PC-3 (cell line): ENCODE data around the gene GDF2. TPM values are rescaled to one million over a fixed set of nuclear protein-coding genes. Genes with fewer than 3 reads are reported as not detected.

Experiments used
- ATAC-seq: fragments of 200-7000 bp; cut with Tn5 transposase; 2 replicates; pipeline ENCODE4 v1.9.1; 2020; ENCODE audit warnings: mild to moderate bottlenecking, moderate library complexity
- BruUV-seq: library from RNA; stranded (reverse); fragments of 400-500 nt; replicated peaks from 2 replicates; lab custom pipeline; 2021; lab: Mats Ljungman, UMichigan
- CTCF ChIA-PET: fragments of 300-600 bp; sonication (Branson Sonifier 250); formaldehyde crosslinking; loops from one replicate; lab custom pipeline; 2022; ENCODE audit warnings: antibody characterized with exemption; lab: Charles Lee
- POLR2A ChIA-PET: fragments of 300-600 bp; sonication (Branson Sonifier 250); formaldehyde crosslinking; loops from one replicate; lab custom pipeline; 2022; ENCODE audit warnings: antibody characterized with exemption; ENCODE audit not compliant: unreplicated experiment; lab: Charles Lee
- DNase-seq: peaks from one replicate; pipeline ENCODE4 v3.0.0-alpha.2; 2015
- H2AFZ ChIP-seq: fragments of 300-600 bp; sonication (generic); 2 replicates; pipeline ENCODE4 v1.6.0; 2016; ENCODE audit warnings: antibody characterized with exemption, low read length
- H3F3A ChIP-seq: fragments of 300-600 bp; sonication (generic); one replicate; pipeline ENCODE4 v1.6.0; 2017; ENCODE audit warnings: antibody characterized with exemption, low read length, control low read depth, mild to moderate bottlenecking; ENCODE audit not compliant: unreplicated experiment
- H3K27ac ChIP-seq: fragments of 300-600 bp; sonication (generic); 2 replicates; pipeline ENCODE4 v1.5.1; 2016; ENCODE audit warnings: mild to moderate bottlenecking, low read length
- H3K27me3 ChIP-seq: fragments of 300-600 bp; sonication (generic); 2 replicates; pipeline ENCODE4 v1.6.1; 2016; ENCODE audit warnings: low read length, mixed read lengths
- H3K36me3 ChIP-seq: fragments of 300-600 bp; sonication (generic); 2 replicates; pipeline ENCODE4 v1.6.1; 2016; ENCODE audit warnings: low read depth, mixed run types, low read length, mixed read lengths
- H3K4me1 ChIP-seq: fragments of 300-600 bp; sonication (generic); 2 replicates; pipeline ENCODE4 v1.5.1; 2016; ENCODE audit warnings: low read length; ENCODE audit not compliant: insufficient read depth
- H3K4me2 ChIP-seq: fragments of 300-600 bp; sonication (generic); 2 replicates; pipeline ENCODE4 v1.6.0; 2016; ENCODE audit warnings: low read length
- H3K4me3 ChIP-seq: fragments of 300-600 bp; sonication (generic); 2 replicates; pipeline ENCODE4 v1.5.1; 2016; ENCODE audit warnings: mild to moderate bottlenecking, low read length, mixed read lengths
- H3K79me2 ChIP-seq: fragments of 300-600 bp; sonication (generic); 2 replicates; pipeline ENCODE4 v1.6.1; 2017; ENCODE audit warnings: low read length, mixed read lengths
- H3K9ac ChIP-seq: fragments of 300-600 bp; sonication (generic); 2 replicates; pipeline ENCODE4 v1.6.0; 2016; ENCODE audit warnings: mild to moderate bottlenecking, low read length
- H3K9me2 ChIP-seq: fragments of 300-600 bp; sonication (generic); replicated peaks from 2 replicates; pipeline ENCODE4 v1.6.1; 2016; ENCODE audit warnings: mixed run types, low read length, mixed read lengths
- H3K9me3 ChIP-seq: fragments of 300-600 bp; sonication (generic); 2 replicates; pipeline ENCODE4 v1.6.1; 2016; ENCODE audit warnings: low read length, mixed read lengths
- H4K20me1 ChIP-seq: fragments of 300-600 bp; sonication (generic); 2 replicates; pipeline ENCODE4 v1.6.1; 2016; ENCODE audit warnings: low read length, mixed read lengths
- EZH2 ChIP-seq: fragments of 300-600 bp; sonication (generic); IDR thresholded peaks from one replicate; pipeline ENCODE4 v1.6.1; 2017; ENCODE audit warnings: antibody characterized with exemption, mild to moderate bottlenecking, low read length; ENCODE audit not compliant: unreplicated experiment
- EZH2phosphoT487 ChIP-seq: fragments of 300-600 bp; sonication (generic); IDR thresholded peaks from 2 replicates; pipeline ENCODE4 v1.6.1; 2018; ENCODE audit warnings: mild to moderate bottlenecking, antibody characterized with exemption, low read length, borderline replicate concordance
- intact Hi-C: fragments of 100-400 bp; cut with micrococcal nuclease; formaldehyde crosslinking; loops from 2 replicates; pipeline ENCODE4 v1.9.0; 2023
- total RNA-seq: library from RNA; depleted of rRNA; stranded (reverse); fragments of >200 nt; gene quantifications from 2 replicates; pipeline ENCODE4 v1.2.3, GENCODE V29; 2014
- TF ChIP-seq, protein P1 (sequence below): fragments of 300-600 bp; sonication (generic); conservative IDR thresholded peaks from 2 replicates; pipeline ENCODE4 v1.5.1; 2017; ENCODE audit warnings: antibody characterized with exemption, low read depth, mild to moderate bottlenecking, low read length

Gene GDF2
- total RNA-seq, 1 experiment from 2014 or later, result not detected

GRCh38 chr10:47276576-47277351 is 45.5 kb upstream of the GDF2 start:
- Histone ChIP-seq H3K4me2 (no peak overlapping the region), H2AFZ (no peak overlapping the region), H3K36me3 (no peaks in the 10 kb centered on the region), H4K20me1 (no peaks in the 10 kb centered on the region), H3K9me2 (no peaks in the 10 kb centered on the region), H3K9ac (no peak overlapping the region), H3K79me2 (no peaks in the 10 kb centered on the region), H3K27ac (no peak overlapping the region), H3K4me1 (no peaks in the 10 kb centered on the region), H3K9me3 (no peaks in the 10 kb centered on the region), H3F3A (no peaks in the 10 kb centered on the region), H3K4me3 (no peak overlapping the region), H3K27me3 (peaks cover 10% of the 10 kb centered on the region)
- no TSS peak for BruUV-seq
- DNase-seq (no peak), ATAC-seq (no peak)
- POLR2A ChIA-PET, result no interaction called here
- intact Hi-C loops, result no loop called here
- TF ChIP-seq EZH2 (no peak), EZH2phosphoT487 (no peak)
- TF ChIP-seq, protein P1, sequence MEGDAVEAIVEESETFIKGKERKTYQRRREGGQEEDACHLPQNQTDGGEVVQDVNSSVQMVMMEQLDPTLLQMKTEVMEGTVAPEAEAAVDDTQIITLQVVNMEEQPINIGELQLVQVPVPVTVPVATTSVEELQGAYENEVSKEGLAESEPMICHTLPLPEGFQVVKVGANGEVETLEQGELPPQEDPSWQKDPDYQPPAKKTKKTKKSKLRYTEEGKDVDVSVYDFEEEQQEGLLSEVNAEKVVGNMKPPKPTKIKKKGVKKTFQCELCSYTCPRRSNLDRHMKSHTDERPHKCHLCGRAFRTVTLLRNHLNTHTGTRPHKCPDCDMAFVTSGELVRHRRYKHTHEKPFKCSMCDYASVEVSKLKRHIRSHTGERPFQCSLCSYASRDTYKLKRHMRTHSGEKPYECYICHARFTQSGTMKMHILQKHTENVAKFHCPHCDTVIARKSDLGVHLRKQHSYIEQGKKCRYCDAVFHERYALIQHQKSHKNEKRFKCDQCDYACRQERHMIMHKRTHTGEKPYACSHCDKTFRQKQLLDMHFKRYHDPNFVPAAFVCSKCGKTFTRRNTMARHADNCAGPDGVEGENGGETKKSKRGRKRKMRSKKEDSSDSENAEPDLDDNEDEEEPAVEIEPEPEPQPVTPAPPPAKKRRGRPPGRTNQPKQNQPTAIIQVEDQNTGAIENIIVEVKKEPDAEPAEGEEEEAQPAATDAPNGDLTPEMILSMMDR, result no peak
- CTCF ChIA-PET, result no interaction called here

GRCh38 chr10:47277352-47278151 is 44.7 kb upstream of the GDF2 start:
- ATAC-seq, result no peak
- Histone ChIP-seq H4K20me1 (no peaks in the 10 kb centered on the region), H3K9ac (no peak overlapping the region), H3K9me2 (no peaks in the 10 kb centered on the region), H3K4me1 (no peaks in the 10 kb centered on the region), H3K9me3 (no peaks in the 10 kb centered on the region), H3K27ac (no peak overlapping the region), H3K36me3 (no peaks in the 10 kb centered on the region), H3F3A (no peaks in the 10 kb centered on the region), H3K4me3 (no peak overlapping the region), H3K79me2 (no peaks in the 10 kb centered on the region), H3K27me3 (peaks cover 12% of the 10 kb centered on the region), H3K4me2 (no peak overlapping the region), H2AFZ (no peak overlapping the region)
- TF ChIP-seq EZH2 (no peak), EZH2phosphoT487 (no peak)
- TF ChIP-seq, protein P1, result no peak
- no TSS peak for BruUV-seq
- ChIA-PET CTCF (no interaction called here), POLR2A (no interaction called here)
- intact Hi-C loops, result no loop called here
- DNase-seq, result peak; percentile 4

- Histone ChIP-seq H4K20me1 (no peaks in the 10 kb centered on the region), H3K9ac (no peak overlapping the region), H3K4me1 (no peaks in the 10 kb centered on the region), H3F3A (no peaks in the 10 kb centered on the region), H3K4me3 (no peak overlapping the region), H3K27ac (no peak overlapping the region), H3K9me3 (no peaks in the 10 kb centered on the region), H3K4me2 (no peak overlapping the region), H2AFZ (no peak overlapping the region), H3K9me2 (no peaks in the 10 kb centered on the region), H3K79me2 (no peaks in the 10 kb centered on the region), H3K36me3 (no peaks in the 10 kb centered on the region), H3K27me3 (peaks cover 12% of the 10 kb centered on the region)
- intact Hi-C loops, result no loop called here
- DNase-seq, result no peak
- TF ChIP-seq EZH2phosphoT487, result no peak
- no peak for TF ChIP-seq EZH2
- TF ChIP-seq, protein P1, result no peak
- POLR2A ChIA-PET, result no interaction called here
- BruUV-seq, result no TSS peak
- no peak for ATAC-seq
- CTCF ChIA-PET, result no interaction called here
Measured at GRCh38 chr10:47278152-47278473, 44.1 kb upstream of the GDF2 start.
